Psoas muscle (tissue), 8 donors: Measurements from ENCODE around the gene PHRF1. TPM values are rescaled to one million over a fixed set of nuclear protein-coding genes. Genes with fewer than 3 reads are reported as not detected.
"Not testable (repeated sequence)": the region's sequence is repeated elsewhere in the genome, so short reads cannot be mapped to it uniquely, and the experiment has no call there.

Experiments
- ATAC-seq, 4 donors: fragments of 200-7000 bp; cut with Tn5 transposase; one replicate each; pipeline ENCODE4 v1.9.1; 2020; ENCODE audit warnings: moderate library complexity in 3 of 4, mild to moderate bottlenecking in 2 of 4
- DNase-seq, 2 donors: peaks; one replicate each; pipeline ENCODE4 v3.0.0-alpha.2; 2020
- H3K27ac ChIP-seq: fragments of 200-600 bp; one replicate; pipeline ENCODE4 v1.8.0; 2022
- H3K27me3 ChIP-seq, 3 donors: fragments of 200-600 bp in 1 of 3; one replicate each; pipeline versions ENCODE4 v1.6.1 to v1.8.0; 2013 to 2022; ENCODE audit warnings: low read length in 2 of 3, mild to moderate bottlenecking in 2 of 3, moderate library complexity in 1 of 3; ENCODE audit not compliant: insufficient read depth in 3 of 3
- H3K36me3 ChIP-seq, 2 donors: fragments of 200-600 bp in 1 of 2; one replicate each; pipeline versions ENCODE4 v1.6.1 to v1.8.0; 2013 to 2022; ENCODE audit warnings: low read depth in 1 of 2, mild to moderate bottlenecking in 1 of 2, moderate library complexity in 1 of 2; ENCODE audit not compliant: insufficient read depth in 1 of 2
- H3K4me1 ChIP-seq: fragments of 200-600 bp; one replicate; pipeline ENCODE4 v1.8.0; 2022
- H3K4me3 ChIP-seq: fragments of 200-600 bp; one replicate; pipeline ENCODE4 v1.8.0; 2022; ENCODE audit warnings: mild to moderate bottlenecking
- H3K9me3 ChIP-seq: fragments of 200-600 bp; one replicate; pipeline ENCODE4 v1.8.0; 2022
- CTCF ChIP-seq: fragments of 200-600 bp; IDR thresholded peaks from one replicate; pipeline ENCODE4 v1.8.0; 2022; ENCODE audit warnings: antibody characterized with exemption
- WGBS, 3 donors: extraction: QIAGEN DNeasy Blood & Tissue Kit; methylation state at CpG; one replicate each; pipeline versions ENCODE4 v1.1.6 to v1.1.7; 2013; 5-methylcytosine and 5-hydroxymethylcytosine counted together
- intact Hi-C, 2 donors: fragments of 100-400 bp; cut with DNase I; formaldehyde crosslinking; loops; one replicate each; pipeline versions ENCODE4 v1.11.0 to v1.14.2; 2022
- polyA plus RNA-seq, 3 donors: library from polyadenylated mRNA; stranded (reverse); fragments of 200-250 nt; gene quantifications; one replicate each; pipeline ENCODE4 v1.2.3, GENCODE V29; 2013
- total RNA-seq, 4 donors: library from RNA; stranded (reverse); fragmentation: NEBNext Ultra II Directional in 2 of 4; extraction: Animal tissue kit (Norgen Biotek cat#: 25700) in 2 of 4; gene quantifications; one replicate each; pipeline versions ENCODE4 v1.2.1 to v1.2.4, GENCODE V29; 2021 to 2023
- donor health status: healthy with polysubstance abuse.
- donor health status: DM: no; HTN: no; CAD: no; lungs with moderate emphysema.
- donor health status: Bipolar disorder and iron deficiency.
- donor health status: healthy.
- donor health status: DM: yes; HTN: yes; CAD: no.
- donor health status: DM: no; HTN: no; CAD: no.
- donor health status: DM: no; HTN: no; CAD: no.
- donor health status: DM: yes; HTN: yes; CAD: no.

The PHRF1 gene
- total and polyA plus RNA-seq, 7 donors: 11.7 to 31.2 (median 19.8) TPM

- WGBS, 3 donors: 1% methylated on average over 76 to 123 of the region's 123 CpGs
- Histone ChIP-seq H3K27me3 (no peaks in the 10 kb centered on the region), H3K27ac (peak overlapping the region; percentile 88), H3K4me3 (peak overlapping the region; percentile 75), H3K9me3 (no peaks in the 10 kb centered on the region), H3K4me1 (peaks cover 9% of the 10 kb centered on the region), H3K36me3 (no peaks in the 10 kb centered on the region)
- ATAC-seq: peak; percentile 94 to 95 (median 94)
- peak; percentile 94 to 97 for DNase-seq
- TF ChIP-seq CTCF: no peak
- intact Hi-C loops: no loop called here
Observed at GRCh38 chr11:568306-569157, 7.7 kb upstream of the PHRF1 start.

GRCh38 chr11:569158-569885, 6.9 kb upstream of the PHRF1 start:
- Histone ChIP-seq H3K36me3 (no peaks in the 10 kb centered on the region), H3K9me3 (no peaks in the 10 kb centered on the region), H3K4me1 (peaks cover 10% of the 10 kb centered on the region), H3K27ac (peak overlapping the region; percentile 88), H3K27me3 (no peaks in the 10 kb centered on the region), H3K4me3 (peak overlapping the region; percentile 75)
- 14 to 31% (median 19%) methylated on average over 31 to 36 of the region's 36 CpGs for WGBS, 3 donors
- peak in 1 of 4 donors; percentile 24 for ATAC-seq
- no peak for TF ChIP-seq CTCF
- intact Hi-C loops: no loop called here
- peak; percentile 52 to 73 for DNase-seq

- Histone ChIP-seq H3K27ac (no peak overlapping the region), H3K36me3 (no peaks in the 10 kb centered on the region), H3K4me3 (no peak overlapping the region), H3K27me3 (no peaks in the 10 kb centered on the region), H3K9me3 (no peaks in the 10 kb centered on the region), H3K4me1 (peaks cover 17% of the 10 kb centered on the region)
- 71 to 74% (median 71%) methylated on average over 8 of the region's 8 CpGs for WGBS, 3 donors
- intact Hi-C loops: loop anchor here in 1 of 2 donors (10.0 kb wide), 1 partner anchor 123 kb away; the partner anchor contains the start of genes DEAF1 and TMEM80
- ATAC-seq (no peak), DNase-seq (no peak)
- TF ChIP-seq CTCF: no peak
Observed at GRCh38 chr11:571802-572185, 4.5 kb upstream of the PHRF1 start.

GRCh38 chr11:573146-573759, 3.0 kb upstream of the PHRF1 start:
- DNase-seq: no peak
- H3K27me3 ChIP-seq: no peaks in the 10 kb centered on the region
- no peak for TF ChIP-seq CTCF

GRCh38 chr11:574031-574570, 2.2 kb upstream of the PHRF1 start:
- peak overlapping the region; percentile 80 for H3K4me3 ChIP-seq
- H3K36me3 ChIP-seq, H3K9me3 ChIP-seq, DNase-seq, H3K27me3 ChIP-seq, H3K27ac ChIP-seq, ATAC-seq: not testable (repeated sequence)
- H3K4me1 ChIP-seq: peaks cover 34% of the 10 kb centered on the region
- intact Hi-C loops: loop anchor here in 1 of 2 donors (10.0 kb wide), 1 partner anchor 121 kb away; the partner anchor contains the start of genes DEAF1 and TMEM80
- WGBS, 3 donors: 50 to 68% (median 68%) methylated on average over 14 of the region's 14 CpGs

More at GRCh38 chr11:573146-573759, 3.0 kb upstream of the PHRF1 start:
- Histone ChIP-seq H3K9me3 (no peaks in the 10 kb centered on the region), H3K4me3 (no peak overlapping the region), H3K27ac (no peak overlapping the region), H3K36me3 (no peaks in the 10 kb centered on the region), H3K4me1 (peaks cover 27% of the 10 kb centered on the region)
- 79 to 91% (median 89%) methylated on average over 16 of the region's 16 CpGs for WGBS, 3 donors
- ATAC-seq: no peak
- intact Hi-C loops: loop anchor here in 1 of 2 donors (10.0 kb wide), 1 partner anchor 122 kb away; the partner anchor contains the start of genes DEAF1 and TMEM80
